Endothelial cell of umbilical vein (primary cell): Measurements from ENCODE around the gene OLFML2A.
A peak's percentile ranks its signal among the peaks of the same experiment; 100 is the strongest.

Experiments
- CTCF ChIP-seq, 2 donors: IDR thresholded peaks; 1 replicate in 1 of 2; 2 replicates in 1 of 2; pipeline ENCODE4 v1.5.1; 2011; ENCODE audit warnings: low read length in 2 of 2, mild to moderate bottlenecking in 2 of 2, moderate library complexity in 2 of 2, control low read depth in 1 of 2, inconsistent platforms in 1 of 2, low read depth in 1 of 2; ENCODE audit not compliant: insufficient read depth in 1 of 2; ENCODE audit errors: extremely low read depth in 1 of 2
- EZH2 ChIP-seq: IDR thresholded peaks from 2 replicates; pipeline ENCODE4 v1.6.1; 2012; ENCODE audit warnings: borderline replicate concordance, low read depth, mild to moderate bottlenecking, moderate library complexity, low read length, inconsistent platforms; ENCODE audit not compliant: severe bottlenecking
- MAX ChIP-seq: IDR thresholded peaks from 2 replicates; pipeline ENCODE4 v1.6.1; 2011; ENCODE audit not compliant: insufficient read depth, insufficient read length
- POLR2A ChIP-seq: IDR thresholded peaks from 2 replicates; pipeline ENCODE4 v1.6.1; 2012; ENCODE audit warnings: low read depth, mild to moderate bottlenecking, control low read depth, low read length
- POLR2AphosphoS5 ChIP-seq: IDR thresholded peaks from 2 replicates; pipeline ENCODE4 v1.6.1; 2012; ENCODE audit warnings: low read depth, mild to moderate bottlenecking, control low read depth, low read length, moderate library complexity; ENCODE audit not compliant: insufficient read depth

- TF ChIP-seq EZH2 (no peak), CTCF (IDR thresholded peaks at IDR 0.05; ENCODE audit: extremely low read depth in 1 of 2, insufficient read depth in 1 of 2, low read depth in 1 of 2, low read length in 2 of 2) (peak; percentile 90 to 97), POLR2A (no peak), MAX (no peak), POLR2AphosphoS5 (no peak)
Measured at GRCh38 chr9:124771867-124772679, 4.9 kb upstream of the OLFML2A start.
